ENCODE measurements around the gene ADAT2.

Gene ADAT2

DNA sequence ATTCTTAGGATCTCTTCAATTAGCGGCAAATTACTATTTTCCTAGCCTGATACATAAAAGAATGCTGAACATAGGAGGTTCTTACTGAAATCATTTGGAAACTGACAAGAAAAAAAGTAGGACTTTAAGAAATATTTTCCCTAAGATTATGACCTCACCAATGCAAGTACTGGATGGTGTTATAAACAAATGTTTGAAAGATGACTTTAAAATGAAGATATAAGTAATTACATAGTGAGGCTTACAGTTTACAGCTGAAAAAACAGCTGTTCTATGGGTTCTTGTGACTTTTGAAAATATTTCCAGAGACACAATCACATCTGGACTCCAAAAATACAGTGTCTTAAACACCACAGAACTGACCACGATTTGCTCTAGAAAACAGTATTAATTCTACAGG is 64.9 kb downstream of the ADAT2 start:
- TF ChIP-seq, protein P1, sequence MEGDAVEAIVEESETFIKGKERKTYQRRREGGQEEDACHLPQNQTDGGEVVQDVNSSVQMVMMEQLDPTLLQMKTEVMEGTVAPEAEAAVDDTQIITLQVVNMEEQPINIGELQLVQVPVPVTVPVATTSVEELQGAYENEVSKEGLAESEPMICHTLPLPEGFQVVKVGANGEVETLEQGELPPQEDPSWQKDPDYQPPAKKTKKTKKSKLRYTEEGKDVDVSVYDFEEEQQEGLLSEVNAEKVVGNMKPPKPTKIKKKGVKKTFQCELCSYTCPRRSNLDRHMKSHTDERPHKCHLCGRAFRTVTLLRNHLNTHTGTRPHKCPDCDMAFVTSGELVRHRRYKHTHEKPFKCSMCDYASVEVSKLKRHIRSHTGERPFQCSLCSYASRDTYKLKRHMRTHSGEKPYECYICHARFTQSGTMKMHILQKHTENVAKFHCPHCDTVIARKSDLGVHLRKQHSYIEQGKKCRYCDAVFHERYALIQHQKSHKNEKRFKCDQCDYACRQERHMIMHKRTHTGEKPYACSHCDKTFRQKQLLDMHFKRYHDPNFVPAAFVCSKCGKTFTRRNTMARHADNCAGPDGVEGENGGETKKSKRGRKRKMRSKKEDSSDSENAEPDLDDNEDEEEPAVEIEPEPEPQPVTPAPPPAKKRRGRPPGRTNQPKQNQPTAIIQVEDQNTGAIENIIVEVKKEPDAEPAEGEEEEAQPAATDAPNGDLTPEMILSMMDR (IDR thresholded peaks at IDR 0.05; ENCODE audit: control insufficient read depth, insufficient read depth, low read depth, low read length, missing control alignments), result no peak
- no peak for DNase-seq (ENCODE audit: low read depth)
- H3K4me3 ChIP-seq (ENCODE audit: control insufficient read depth, low read depth, low read length), result no peak overlapping the region

DNA sequence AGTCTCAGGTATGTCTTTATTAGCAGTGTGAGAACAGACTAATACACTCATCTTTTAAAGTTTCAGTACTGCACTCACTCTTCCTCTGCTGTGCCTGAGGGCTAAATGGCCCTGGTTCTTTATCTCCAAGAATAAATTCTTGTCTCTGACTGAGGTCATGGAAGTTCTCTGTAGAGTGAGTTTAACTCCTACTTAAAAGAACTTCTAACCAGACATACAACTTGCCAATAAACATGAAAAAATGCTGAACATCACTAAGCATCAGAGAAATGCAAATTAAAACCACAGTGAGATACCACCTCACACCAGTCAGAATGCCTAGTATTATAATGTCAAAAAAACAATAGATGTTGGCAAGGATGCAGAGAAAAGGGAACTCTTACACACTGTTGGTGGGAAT is 73.6 kb downstream of the ADAT2 start:
- TF ChIP-seq, protein P1 (IDR thresholded peaks at IDR 0.05; ENCODE audit: control insufficient read depth, insufficient read depth, low read depth, low read length, missing control alignments), result no peak
- peak; percentile 7 for DNase-seq (ENCODE audit: low read depth)
- H3K4me3 ChIP-seq (ENCODE audit: control insufficient read depth, low read depth, low read length), result no peak overlapping the region

DNA sequence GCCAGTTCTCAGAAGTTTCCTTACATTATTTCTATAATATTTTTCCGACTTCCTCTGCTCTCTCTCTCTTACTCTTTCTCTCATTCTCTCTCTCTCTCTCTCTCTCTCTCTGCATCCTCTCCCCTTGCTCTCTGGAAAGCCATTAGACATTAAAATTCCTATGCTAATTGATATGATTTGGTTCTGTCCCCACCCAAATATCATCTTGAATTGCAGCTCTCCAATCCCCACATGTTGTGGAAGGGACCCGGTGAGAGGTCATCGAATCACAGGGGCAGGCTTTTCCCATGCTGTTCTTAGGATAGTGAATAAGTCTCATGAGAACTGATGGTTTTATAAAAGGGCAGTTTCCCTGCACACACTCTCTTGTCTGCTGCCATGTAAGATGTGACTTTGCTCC is 74.1 kb downstream of the ADAT2 start:
- no peak for DNase-seq (ENCODE audit: low read depth)
- no peak overlapping the region for H3K4me3 ChIP-seq (ENCODE audit: control insufficient read depth, low read depth, low read length)
- TF ChIP-seq, protein P1 (IDR thresholded peaks at IDR 0.05; ENCODE audit: control insufficient read depth, insufficient read depth, low read depth, low read length, missing control alignments), result no peak

DNA sequence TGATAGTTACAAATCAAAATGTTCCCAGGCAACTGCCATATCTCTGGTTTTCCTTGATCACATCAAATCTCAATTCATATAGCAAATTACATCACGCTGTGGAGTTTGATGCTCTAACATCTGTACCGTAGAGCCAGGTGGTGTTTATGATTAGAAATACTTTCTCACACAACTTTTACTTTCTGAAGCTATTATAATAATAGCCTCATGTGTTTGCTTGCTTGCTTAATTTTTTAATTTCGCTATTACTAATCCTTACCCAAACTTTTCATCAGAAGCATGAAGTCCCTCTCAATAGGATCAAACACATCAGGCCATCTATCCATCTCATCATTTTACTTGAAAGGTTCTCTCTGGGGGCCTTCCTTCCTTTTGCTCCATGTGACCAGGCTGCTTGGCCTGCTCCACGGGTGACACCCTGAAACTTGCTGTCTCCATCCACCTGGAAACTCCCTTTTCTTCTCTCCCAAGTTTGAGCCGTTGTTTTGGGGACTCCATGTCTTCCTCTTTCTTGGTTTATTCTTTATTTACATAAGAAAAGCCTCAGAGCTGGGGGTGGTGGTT is 75.4 kb downstream of the ADAT2 start:
- TF ChIP-seq, protein P1 (IDR thresholded peaks at IDR 0.05; ENCODE audit: control insufficient read depth, insufficient read depth, low read depth, low read length, missing control alignments), result no peak
- no peak overlapping the region for H3K4me3 ChIP-seq (ENCODE audit: control insufficient read depth, low read depth, low read length)
- no peak for DNase-seq (ENCODE audit: low read depth)

DNA sequence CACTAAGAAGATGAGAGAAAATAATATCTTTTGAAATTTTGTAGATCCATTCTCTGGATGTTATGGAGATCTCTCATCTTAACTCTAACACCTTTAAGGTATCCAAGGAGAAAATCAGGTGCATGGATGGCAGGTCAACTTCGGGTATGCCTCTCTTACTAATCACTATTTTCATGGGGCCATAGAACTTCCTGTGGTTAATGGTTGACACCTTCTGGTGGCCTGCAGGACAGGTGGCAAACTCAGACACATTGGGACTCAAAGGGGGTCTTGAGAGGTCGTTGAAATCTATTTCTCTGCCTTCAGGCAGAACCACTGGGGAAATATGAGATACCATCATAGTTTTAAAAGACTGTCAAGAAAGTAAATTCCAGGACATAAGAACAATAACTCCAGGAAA is 76.5 kb downstream of the ADAT2 start:
- DNase-seq (ENCODE audit: low read depth), result no peak
- H3K4me3 ChIP-seq (ENCODE audit: control insufficient read depth, low read depth, low read length), result no peak overlapping the region

More for the DNA sequence above, 76.5 kb downstream of the ADAT2 start:
- TF ChIP-seq, protein P1 (IDR thresholded peaks at IDR 0.05; ENCODE audit: control insufficient read depth, insufficient read depth, low read depth, low read length, missing control alignments), result no peak
